OCI-LY1 (cell line): Measurements from ENCODE around the gene ATP13A2.
"Not testable (repeated sequence)": the region's sequence is repeated elsewhere in the genome, so short reads cannot be mapped to it uniquely, and the experiment has no call there.

Source experiments
- H2AFZ ChIP-seq: fragments of 200-600 bp; sonication (generic), shearing (Covaris generic); 2 replicates; pipeline ENCODE4 v1.6.0; 2014; ENCODE audit warnings: antibody characterized with exemption, mild to moderate bottlenecking, low read length
- H3F3A ChIP-seq: fragments of 200-600 bp; sonication (generic), shearing (Covaris generic); 2 replicates; pipeline ENCODE4 v1.6.0; 2014; ENCODE audit warnings: mild to moderate bottlenecking, antibody characterized with exemption, low read length, moderate library complexity; ENCODE audit not compliant: insufficient read depth
- H3K27ac ChIP-seq: fragments of 200-600 bp; sonication (generic); 2 replicates; pipeline ENCODE4 v1.5.1; 2014; ENCODE audit warnings: low read length, mixed run types, mild to moderate bottlenecking, low read depth; ENCODE audit not compliant: poor library complexity, severe bottlenecking
- H3K27me3 ChIP-seq: fragments of 200-600 bp; sonication (generic); 2 replicates; pipeline ENCODE4 v1.6.0; 2014; ENCODE audit warnings: antibody characterized with exemption, mild to moderate bottlenecking, low read length, moderate library complexity; ENCODE audit not compliant: insufficient read depth
- H3K36me3 ChIP-seq: fragments of 200-600 bp; sonication (generic); 2 replicates; pipeline ENCODE4 v1.6.1; 2014; ENCODE audit warnings: mild to moderate bottlenecking, antibody characterized with exemption, low read length, moderate library complexity, mixed read lengths; ENCODE audit not compliant: insufficient read depth
- H3K4me1 ChIP-seq: fragments of 200-600 bp; sonication (generic); 2 replicates; pipeline ENCODE4 v1.5.1; 2014; ENCODE audit warnings: mild to moderate bottlenecking, low read length, moderate library complexity; ENCODE audit not compliant: insufficient read depth, severe bottlenecking
- H3K4me2 ChIP-seq: fragments of 200-600 bp; sonication (generic), shearing (Covaris generic); 2 replicates; pipeline ENCODE4 v1.6.1; 2014; ENCODE audit warnings: low read length
- H3K4me3 ChIP-seq: fragments of 200-600 bp; sonication (generic); 2 replicates; pipeline ENCODE4 v1.5.1; 2014; ENCODE audit warnings: low read length, low read depth, mild to moderate bottlenecking, mixed read lengths; ENCODE audit not compliant: poor library complexity, severe bottlenecking
- H3K79me2 ChIP-seq: fragments of 200-600 bp; shearing (Covaris generic); 2 replicates; pipeline ENCODE4 v1.6.1; 2016; ENCODE audit warnings: mixed run types, low read length, mixed read lengths; ENCODE audit not compliant: insufficient read depth
- H3K9ac ChIP-seq: fragments of 200-600 bp; sonication (generic), shearing (Covaris generic); 2 replicates; pipeline ENCODE4 v1.6.1; 2014; ENCODE audit warnings: mild to moderate bottlenecking, low read length, mixed read lengths
- H3K9me2 ChIP-seq: fragments of 200-600 bp; sonication (generic), shearing (Covaris generic); 2 replicates; pipeline ENCODE4 v1.6.1; 2014; ENCODE audit warnings: low read depth, mild to moderate bottlenecking, low read length, mixed read lengths
- H3K9me3 ChIP-seq: fragments of 200-600 bp; shearing (Covaris generic); 2 replicates; pipeline ENCODE4 v1.6.1; 2014; ENCODE audit warnings: low read length, mixed read lengths
- H4K20me1 ChIP-seq: fragments of 200-600 bp; sonication (generic), shearing (Covaris generic); 2 replicates; pipeline ENCODE4 v1.6.0; 2016; ENCODE audit warnings: mild to moderate bottlenecking, low read length; ENCODE audit not compliant: insufficient read depth
- EZH2 ChIP-seq: fragments of 200-600 bp; sonication (generic), shearing (Covaris generic); IDR thresholded peaks from 2 replicates; pipeline ENCODE4 v1.8.0; 2017; ENCODE audit warnings: borderline replicate concordance, mixed run types, mild to moderate bottlenecking, antibody characterized with exemption, low read length, moderate library complexity, mixed read lengths
- TF ChIP-seq, protein P1 (sequence below): fragments of 200-600 bp; sonication (generic), shearing (Covaris generic); IDR thresholded peaks from 2 replicates; pipeline ENCODE4 v1.5.1; 2017; ENCODE audit warnings: mild to moderate bottlenecking, antibody characterized with exemption, low read length, moderate library complexity, mixed read lengths

ATP13A2 gene

GRCh38 chr1:16948282-16948891, 63.3 kb downstream of the ATP13A2 start:
- H3K9me2 ChIP-seq, H3F3A ChIP-seq, H2AFZ ChIP-seq, H3K9ac ChIP-seq, H3K4me3 ChIP-seq, H3K79me2 ChIP-seq, H3K9me3 ChIP-seq, H4K20me1 ChIP-seq, H3K27me3 ChIP-seq, H3K27ac ChIP-seq, H3K4me2 ChIP-seq, H3K36me3 ChIP-seq, H3K4me1 ChIP-seq: not testable (repeated sequence)

DNA sequence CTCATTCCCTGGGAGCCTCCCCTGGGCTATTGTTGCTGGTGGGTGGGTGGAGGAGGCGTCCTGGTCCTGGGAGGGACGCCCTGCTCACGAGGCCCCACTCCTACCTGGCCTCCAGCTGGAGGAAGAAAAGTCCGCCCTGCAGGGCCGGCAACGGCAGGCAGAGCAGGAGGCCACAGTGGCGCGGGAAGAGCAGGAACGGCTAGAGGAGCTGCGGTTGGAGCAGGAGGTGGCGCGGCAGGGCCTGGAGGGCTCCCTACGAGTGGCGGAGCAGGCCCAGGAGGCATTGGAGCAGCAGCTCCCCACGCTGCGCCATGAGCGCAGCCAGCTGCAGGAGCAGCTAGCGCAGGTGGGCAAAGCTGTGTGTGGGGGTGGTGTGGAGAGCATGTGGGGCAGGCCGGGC, 65.1 kb downstream of the ATP13A2 start:
- TF ChIP-seq, protein P1, sequence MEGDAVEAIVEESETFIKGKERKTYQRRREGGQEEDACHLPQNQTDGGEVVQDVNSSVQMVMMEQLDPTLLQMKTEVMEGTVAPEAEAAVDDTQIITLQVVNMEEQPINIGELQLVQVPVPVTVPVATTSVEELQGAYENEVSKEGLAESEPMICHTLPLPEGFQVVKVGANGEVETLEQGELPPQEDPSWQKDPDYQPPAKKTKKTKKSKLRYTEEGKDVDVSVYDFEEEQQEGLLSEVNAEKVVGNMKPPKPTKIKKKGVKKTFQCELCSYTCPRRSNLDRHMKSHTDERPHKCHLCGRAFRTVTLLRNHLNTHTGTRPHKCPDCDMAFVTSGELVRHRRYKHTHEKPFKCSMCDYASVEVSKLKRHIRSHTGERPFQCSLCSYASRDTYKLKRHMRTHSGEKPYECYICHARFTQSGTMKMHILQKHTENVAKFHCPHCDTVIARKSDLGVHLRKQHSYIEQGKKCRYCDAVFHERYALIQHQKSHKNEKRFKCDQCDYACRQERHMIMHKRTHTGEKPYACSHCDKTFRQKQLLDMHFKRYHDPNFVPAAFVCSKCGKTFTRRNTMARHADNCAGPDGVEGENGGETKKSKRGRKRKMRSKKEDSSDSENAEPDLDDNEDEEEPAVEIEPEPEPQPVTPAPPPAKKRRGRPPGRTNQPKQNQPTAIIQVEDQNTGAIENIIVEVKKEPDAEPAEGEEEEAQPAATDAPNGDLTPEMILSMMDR, result no peak
- TF ChIP-seq EZH2, result no peak
- no peaks in the 10 kb centered on the region for H4K20me1 ChIP-seq
- no peaks in the 10 kb centered on the region for H3F3A ChIP-seq

DNA sequence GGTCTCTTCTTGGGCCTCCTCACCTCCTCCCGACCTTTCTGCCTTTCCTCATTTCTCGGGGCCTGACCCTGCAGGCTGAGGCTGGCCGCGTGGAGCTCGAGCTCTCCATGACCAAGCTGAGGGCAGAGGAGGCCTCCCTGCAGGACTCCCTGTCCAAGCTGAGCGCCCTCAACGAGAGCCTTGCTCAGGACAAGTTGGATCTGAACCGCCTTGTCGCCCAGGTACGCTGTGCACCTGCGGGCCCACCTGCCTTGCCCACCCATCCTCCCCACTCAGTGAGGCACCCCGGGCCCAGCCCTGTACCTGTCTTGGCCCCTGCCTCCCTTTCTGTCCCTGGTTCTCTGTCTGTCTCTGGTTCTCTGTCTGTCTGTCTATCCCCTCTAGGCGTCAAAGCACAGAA, 65.5 kb downstream of the ATP13A2 start:
- H3K4me2 ChIP-seq, H3K36me3 ChIP-seq, H3K4me1 ChIP-seq, H3K9ac ChIP-seq, H2AFZ ChIP-seq, H3K9me3 ChIP-seq, H3K79me2 ChIP-seq, H4K20me1 ChIP-seq, H3F3A ChIP-seq, H3K27me3 ChIP-seq, H3K27ac ChIP-seq, H3K4me3 ChIP-seq, H3K9me2 ChIP-seq: not testable (repeated sequence)

More for the DNA sequence above, 65.1 kb downstream of the ATP13A2 start:
- no peaks in the 10 kb centered on the region for H3K27me3 ChIP-seq
- no peak overlapping the region for H3K27ac ChIP-seq
- no peaks in the 10 kb centered on the region for H3K79me2 ChIP-seq
- no peaks in the 10 kb centered on the region for H3K9me2 ChIP-seq
- H3K4me3 ChIP-seq, result no peak overlapping the region
- H3K36me3 ChIP-seq, result no peaks in the 10 kb centered on the region
- no peak overlapping the region for H3K4me2 ChIP-seq
- no peak overlapping the region for H3K9ac ChIP-seq
- H2AFZ ChIP-seq, result no peak overlapping the region
- no peaks in the 10 kb centered on the region for H3K9me3 ChIP-seq
- no peaks in the 10 kb centered on the region for H3K4me1 ChIP-seq

DNA sequence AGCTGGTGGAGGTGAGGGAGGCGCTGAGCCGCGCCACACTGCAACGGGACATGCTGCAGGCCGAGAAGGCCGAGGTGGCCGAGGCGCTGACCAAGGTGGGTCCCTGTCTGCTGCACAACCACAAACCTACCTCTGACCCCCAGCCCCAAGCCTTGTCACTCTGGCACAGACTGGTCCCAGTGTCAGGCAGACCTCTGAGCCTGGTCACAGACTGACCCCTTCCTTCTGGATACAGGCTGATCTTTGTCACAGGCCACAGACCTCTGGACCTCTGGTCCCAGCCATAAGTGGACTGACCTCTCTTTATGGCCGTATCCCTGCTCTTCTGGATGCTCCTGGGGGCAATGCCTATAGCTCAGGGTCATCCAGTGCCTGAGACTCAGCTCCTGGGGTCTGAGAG, 66.2 kb downstream of the ATP13A2 start:
- H3F3A ChIP-seq, result not testable (repeated sequence)

DNA sequence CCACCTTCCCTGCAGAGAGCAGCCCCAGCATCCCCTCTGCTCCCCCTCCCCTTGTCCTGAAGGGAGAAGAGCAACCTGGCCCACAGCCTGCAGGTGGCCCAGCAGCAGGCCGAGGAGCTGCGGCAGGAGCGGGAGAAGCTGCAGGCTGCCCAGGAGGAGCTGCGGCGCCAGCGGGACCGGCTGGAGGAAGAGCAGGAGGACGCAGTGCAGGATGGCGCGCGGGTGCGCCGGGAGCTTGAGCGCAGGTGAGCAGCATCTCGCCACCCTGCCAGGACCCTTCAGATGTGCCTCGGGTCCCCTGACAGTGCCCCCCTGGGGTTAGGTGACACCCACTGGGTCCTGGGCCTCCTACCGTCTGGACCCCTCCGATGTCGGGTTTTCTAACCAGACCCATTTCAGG, 67.7 kb downstream of the ATP13A2 start:
- Histone ChIP-seq H3K4me1 (no peaks in the 10 kb centered on the region), H3K9ac (no peak overlapping the region), H3K27me3 (no peaks in the 10 kb centered on the region), H4K20me1 (no peaks in the 10 kb centered on the region), H3K36me3 (no peaks in the 10 kb centered on the region), H2AFZ (no peak overlapping the region), H3K27ac (no peak overlapping the region), H3K9me2 (no peaks in the 10 kb centered on the region), H3K9me3 (no peaks in the 10 kb centered on the region), H3K4me3 (no peak overlapping the region), H3K79me2 (no peaks in the 10 kb centered on the region), H3K4me2 (no peak overlapping the region), H3F3A (no peaks in the 10 kb centered on the region)
- TF ChIP-seq EZH2, result no peak
- TF ChIP-seq, protein P1, result no peak

More for the DNA sequence above, 66.2 kb downstream of the ATP13A2 start:
- H3K9me3 ChIP-seq, H3K27ac ChIP-seq, H2AFZ ChIP-seq, H3K79me2 ChIP-seq, H4K20me1 ChIP-seq, H3K9ac ChIP-seq, H3K9me2 ChIP-seq, H3K4me2 ChIP-seq, H3K36me3 ChIP-seq, H3K4me3 ChIP-seq, H3K27me3 ChIP-seq, H3K4me1 ChIP-seq: not testable (repeated sequence)

- not testable (repeated sequence) for H3F3A ChIP-seq, H3K79me2 ChIP-seq, H3K36me3 ChIP-seq, H3K9me2 ChIP-seq, H2AFZ ChIP-seq, H3K27ac ChIP-seq, H3K9me3 ChIP-seq, H3K27me3 ChIP-seq, H3K9ac ChIP-seq, H3K4me2 ChIP-seq, H3K4me1 ChIP-seq, H3K4me3 ChIP-seq, H4K20me1 ChIP-seq
Measured at GRCh38 chr1:16939386-16940180, 72.1 kb downstream of the ATP13A2 start.
